Trophoblast cell (in vitro differentiated cells and primary cell): ENCODE data around the gene STX17.

Source experiments
- DNase-seq, 2 donors: peaks; one replicate each; pipeline ENCODE4 v3.0.0-alpha.2; 2016
- H2AFZ ChIP-seq: 2 replicates; pipeline ENCODE4 v1.6.1; 2013; ENCODE audit warnings: low read length, moderate library complexity, mild to moderate bottlenecking; ENCODE audit not compliant: insufficient read depth, poor library complexity
- H2AK5ac ChIP-seq: 2 replicates; pipeline ENCODE4 v1.6.1; 2013; ENCODE audit warnings: mild to moderate bottlenecking, low read length
- H2BK120ac ChIP-seq: 2 replicates; pipeline ENCODE4 v1.6.1; 2013; ENCODE audit warnings: low read length, mild to moderate bottlenecking, moderate library complexity; ENCODE audit not compliant: insufficient read depth, poor library complexity
- H2BK12ac ChIP-seq: 2 replicates; pipeline ENCODE4 v1.6.1; 2013; ENCODE audit warnings: mild to moderate bottlenecking, low read length, moderate library complexity
- H2BK5ac ChIP-seq: 2 replicates; pipeline ENCODE4 v1.6.1; 2013; ENCODE audit warnings: low read length, low read depth, moderate library complexity, mild to moderate bottlenecking; ENCODE audit not compliant: poor library complexity
- H3K14ac ChIP-seq: 2 replicates; pipeline ENCODE4 v1.6.1; 2013; ENCODE audit warnings: mild to moderate bottlenecking, low read length
- H3K18ac ChIP-seq: 2 replicates; pipeline ENCODE4 v1.6.1; 2013; ENCODE audit warnings: mild to moderate bottlenecking, low read length
- H3K23ac ChIP-seq: 2 replicates; pipeline ENCODE4 v1.6.1; 2013; ENCODE audit warnings: low read length
- H3K27ac ChIP-seq: 2 replicates; pipeline ENCODE4 v1.5.1; 2013; ENCODE audit warnings: low read depth, mild to moderate bottlenecking, inconsistent platforms, low read length, moderate library complexity
- H3K27me3 ChIP-seq: 2 replicates; pipeline ENCODE4 v1.6.1; 2013; ENCODE audit warnings: inconsistent platforms, mild to moderate bottlenecking, low read length, moderate library complexity; ENCODE audit not compliant: insufficient read depth
- H3K36me3 ChIP-seq, 2 experiments: 1 replicate in 1 of 2; 2 replicates in 1 of 2; pipeline ENCODE4 v1.6.1; 2013; ENCODE audit warnings: low read length in 2 of 2, mild to moderate bottlenecking in 2 of 2, moderate library complexity in 1 of 2; ENCODE audit not compliant: insufficient read depth in 2 of 2, control insufficient read depth in 1 of 2
- H3K4ac ChIP-seq: 2 replicates; pipeline ENCODE4 v1.6.1; 2013; ENCODE audit warnings: low read depth, mild to moderate bottlenecking, low read length, moderate library complexity
- H3K4me1 ChIP-seq, 2 experiments: 1 replicate in 1 of 2; 2 replicates in 1 of 2; pipeline ENCODE4 v1.6.1; 2013; ENCODE audit warnings: low read length in 2 of 2, mild to moderate bottlenecking in 2 of 2, moderate library complexity in 1 of 2; ENCODE audit not compliant: insufficient read depth in 2 of 2, control insufficient read depth in 1 of 2
- H3K4me2 ChIP-seq: 2 replicates; pipeline ENCODE4 v1.6.1; 2013; ENCODE audit warnings: inconsistent platforms, mild to moderate bottlenecking, low read length, moderate library complexity
- H3K4me3 ChIP-seq: 2 replicates; pipeline ENCODE4 v1.5.1; 2013; ENCODE audit warnings: mild to moderate bottlenecking, low read depth, low read length, inconsistent platforms
- H3K79me1 ChIP-seq: one replicate; pipeline ENCODE4 v1.6.1; 2013; ENCODE audit warnings: low read length
- H3K79me2 ChIP-seq: 2 replicates; pipeline ENCODE4 v1.6.1; 2013; ENCODE audit warnings: low read length, mild to moderate bottlenecking; ENCODE audit not compliant: control insufficient read depth, insufficient read depth, poor library complexity
- H3K9ac ChIP-seq: 2 replicates; pipeline ENCODE4 v1.6.1; 2013; ENCODE audit warnings: mild to moderate bottlenecking, low read length
- H3K9me3 ChIP-seq: 2 replicates; pipeline ENCODE4 v1.6.1; 2013; ENCODE audit warnings: low read depth, mild to moderate bottlenecking, control low read depth, inconsistent platforms, low read length; ENCODE audit not compliant: insufficient read depth
- H4K12ac ChIP-seq: 2 replicates; pipeline ENCODE4 v1.6.1; 2013; ENCODE audit warnings: low read depth, mild to moderate bottlenecking, low read length, moderate library complexity
- H4K8ac ChIP-seq: 2 replicates; pipeline ENCODE4 v1.6.1; 2013; ENCODE audit warnings: low read depth, mild to moderate bottlenecking, low read length, moderate library complexity
- H4K91ac ChIP-seq: one replicate; pipeline ENCODE4 v1.6.1; 2013; ENCODE audit warnings: low read depth, mild to moderate bottlenecking, low read length, moderate library complexity
- WGBS: extraction: QIAGEN DNeasy Blood & Tissue Kit; methylation state at CpG from one replicate; pipeline ENCODE4 v1.1.7; 2013; ENCODE audit warnings: missing lambda C conversion rate; ENCODE audit not compliant: insufficient read length, insufficient coverage; ENCODE audit errors: extremely low coverage; 5-methylcytosine and 5-hydroxymethylcytosine counted together

Gene STX17

DNA sequence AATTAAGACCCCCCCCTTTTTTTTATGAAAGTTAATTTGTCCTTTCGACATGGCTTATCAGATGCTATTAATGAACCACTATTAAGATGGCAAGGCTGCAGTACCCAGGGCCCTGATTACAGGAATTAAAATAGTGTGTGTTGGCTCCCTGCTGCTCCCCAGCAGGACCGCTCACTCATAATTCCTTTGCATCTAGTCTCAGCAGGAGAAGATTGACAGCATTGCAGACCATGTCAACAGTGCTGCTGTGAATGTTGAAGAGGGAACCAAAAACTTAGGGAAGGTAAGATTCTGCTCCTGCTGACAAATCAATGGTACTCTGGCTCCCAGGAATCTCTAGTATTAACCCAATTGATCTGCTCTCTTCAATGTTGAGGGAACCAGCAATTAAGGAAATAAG lies 61.0 kb downstream of the STX17 start:
- no CpG with 5 or more reads among the region's 2 CpGs for WGBS
- Histone ChIP-seq H3K9me3 (no peaks in the 10 kb centered on the region), H3K4me1 (peaks cover 0 to 8% of the 10 kb centered on the region in 2 experiments), H3K4ac (no peak overlapping the region), H3K18ac (no peak overlapping the region), H3K79me2 (no peaks in the 10 kb centered on the region), H4K91ac (no peak overlapping the region), H4K8ac (no peak overlapping the region), H3K23ac (no peak overlapping the region), H3K4me2 (no peak overlapping the region), H3K27me3 (no peaks in the 10 kb centered on the region), H3K9ac (no peak overlapping the region), H2AFZ (no peak overlapping the region), H2BK5ac (no peak overlapping the region), H2BK12ac (no peak overlapping the region), H2AK5ac (no peak overlapping the region), H3K4me3 (no peak overlapping the region), H3K79me1 (no peaks in the 10 kb centered on the region), H3K36me3 (no peaks in the 10 kb centered on the region), H2BK120ac (no peak overlapping the region), H3K27ac (no peak overlapping the region), H3K14ac (no peak overlapping the region), H4K12ac (no peak overlapping the region)
- no peak for DNase-seq

- H3K23ac ChIP-seq: no peak overlapping the region
- no CpG with 5 or more reads among the region's 2 CpGs for WGBS
These were observed 64.0 kb downstream of the STX17 start for GRCh38 chr9:99970481-99970880.

DNA sequence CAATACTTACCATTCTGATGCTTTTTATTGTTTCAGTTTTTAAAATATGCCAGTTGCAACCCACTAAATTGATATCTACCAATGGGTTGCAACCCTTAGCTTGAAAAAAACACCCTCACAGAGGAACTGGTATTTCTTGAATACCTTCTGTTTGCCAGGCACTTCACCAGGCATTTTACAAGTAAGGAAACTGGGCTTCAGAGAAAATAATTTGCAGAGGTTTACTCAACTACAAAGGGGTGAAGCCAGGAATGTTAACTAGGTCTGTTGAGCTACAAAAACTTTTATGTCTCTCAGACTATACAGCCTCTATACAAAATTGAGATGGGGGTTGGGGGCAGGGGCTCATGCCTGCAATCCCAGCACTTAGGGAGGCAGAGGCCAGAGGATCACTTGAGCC lies 65.0 kb downstream of the STX17 start:
- Histone ChIP-seq H3K36me3 (no peaks in the 10 kb centered on the region), H3K4me2 (no peak overlapping the region), H3K4ac (no peak overlapping the region), H3K9ac (no peak overlapping the region), H3K18ac (no peak overlapping the region), H2BK5ac (no peak overlapping the region), H2BK120ac (no peak overlapping the region), H3K9me3 (no peaks in the 10 kb centered on the region), H3K14ac (no peak overlapping the region), H4K8ac (no peak overlapping the region), H3K27ac (no peak overlapping the region), H3K4me1 (peaks cover 0 to 5% of the 10 kb centered on the region in 2 experiments), H3K23ac (no peak overlapping the region), H3K79me1 (no peaks in the 10 kb centered on the region), H2BK12ac (no peak overlapping the region), H2AK5ac (no peak overlapping the region), H3K79me2 (no peaks in the 10 kb centered on the region), H3K27me3 (no peaks in the 10 kb centered on the region), H3K4me3 (no peak overlapping the region), H2AFZ (no peak overlapping the region), H4K12ac (no peak overlapping the region), H4K91ac (no peak overlapping the region)
- DNase-seq: no peak

More at GRCh38 chr9:99970481-99970880, 64.0 kb downstream of the STX17 start:
- Histone ChIP-seq H3K4ac (no peak overlapping the region), H3K79me2 (no peaks in the 10 kb centered on the region), H2AFZ (no peak overlapping the region), H3K9ac (no peak overlapping the region), H3K14ac (no peak overlapping the region), H3K36me3 (no peaks in the 10 kb centered on the region), H3K9me3 (no peaks in the 10 kb centered on the region), H4K12ac (no peak overlapping the region), H3K4me3 (no peak overlapping the region), H2AK5ac (no peak overlapping the region), H3K4me1 (peaks cover 0 to 8% of the 10 kb centered on the region in 2 experiments), H3K27ac (no peak overlapping the region), H3K4me2 (no peak overlapping the region), H4K8ac (no peak overlapping the region), H3K79me1 (no peaks in the 10 kb centered on the region), H2BK5ac (no peak overlapping the region), H3K27me3 (no peaks in the 10 kb centered on the region), H2BK120ac (no peak overlapping the region), H3K18ac (no peak overlapping the region), H4K91ac (no peak overlapping the region), H2BK12ac (no peak overlapping the region)
- DNase-seq: no peak

- Histone ChIP-seq H3K4me2 (no peak overlapping the region), H2BK5ac (no peak overlapping the region), H3K36me3 (no peaks in the 10 kb centered on the region), H3K4ac (no peak overlapping the region), H2BK120ac (no peak overlapping the region), H3K23ac (no peak overlapping the region), H2BK12ac (no peak overlapping the region), H4K12ac (no peak overlapping the region), H3K27ac (no peak overlapping the region), H3K79me1 (no peaks in the 10 kb centered on the region), H2AFZ (no peak overlapping the region), H3K14ac (no peak overlapping the region), H3K9me3 (no peaks in the 10 kb centered on the region), H3K18ac (no peak overlapping the region), H3K4me3 (no peak overlapping the region), H3K9ac (no peak overlapping the region), H3K79me2 (no peaks in the 10 kb centered on the region), H2AK5ac (no peak overlapping the region), H3K27me3 (no peaks in the 10 kb centered on the region), H3K4me1 (peaks cover 0 to 8% of the 10 kb centered on the region in 2 experiments), H4K8ac (no peak overlapping the region), H4K91ac (no peak overlapping the region)
- no peak for DNase-seq
- WGBS: no CpG with 5 or more reads among the region's 3 CpGs
These were observed 67.0 kb downstream of the STX17 start for GRCh38 chr9:99973455-99973854.
